ENCODE measurements around the gene DELE1.
A peak's percentile ranks its signal among the peaks of the same experiment; 100 is the strongest.

DELE1 gene

DNA sequence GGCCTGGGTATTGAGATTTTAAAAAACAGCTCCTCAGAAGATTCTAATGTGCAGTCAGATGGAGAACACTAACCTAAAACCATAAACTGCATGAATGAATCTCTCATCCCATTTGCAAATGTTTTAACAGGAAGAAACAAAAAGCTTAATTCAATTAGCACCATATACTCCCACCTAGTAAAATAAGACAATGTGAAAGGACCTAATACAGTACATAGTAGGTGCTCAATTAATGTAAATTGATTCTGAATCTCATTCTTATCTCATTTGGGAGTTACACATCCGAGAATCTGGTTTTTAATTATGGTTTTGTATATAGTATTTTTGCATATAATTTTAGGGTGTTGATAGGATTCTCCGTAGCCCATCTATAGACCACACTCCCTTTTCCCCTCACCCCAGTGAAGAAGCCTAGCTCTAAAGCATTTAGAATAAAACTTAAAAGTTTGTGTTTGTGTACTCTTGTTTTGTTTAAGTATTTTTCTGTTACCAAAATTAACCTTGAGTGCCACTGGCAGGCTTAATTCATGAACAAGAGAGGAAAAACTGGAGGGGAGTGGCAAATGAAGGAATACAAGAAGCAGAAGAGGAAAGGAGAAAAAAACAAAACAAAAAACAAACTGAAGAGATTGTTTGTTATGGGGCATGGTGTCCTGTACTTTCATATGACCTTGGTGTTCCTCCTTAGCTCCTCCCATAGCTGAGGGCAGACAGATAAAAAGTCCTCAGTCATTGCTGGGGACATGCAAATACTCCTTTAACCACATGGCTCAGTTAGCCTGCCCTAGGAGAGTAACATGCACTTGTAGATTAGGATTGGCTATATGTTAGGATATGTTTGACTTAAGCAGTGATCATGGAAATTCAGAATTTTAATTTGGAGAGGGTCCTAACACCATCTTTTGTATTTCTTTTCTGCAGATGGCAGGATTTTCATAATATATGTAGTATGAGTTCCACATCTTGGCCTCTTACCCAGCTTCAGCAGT is 46.4 kb downstream of the DELE1 start:
- no peaks in the 10 kb centered on the region for H3K27me3 ChIP-seq (ENCODE audit: control insufficient read depth, insufficient read depth, low read length)
- H3K36me3 ChIP-seq (ENCODE audit: control insufficient read depth, insufficient read depth, low read length): peaks cover 3% of the 10 kb centered on the region
- peak overlapping the region; percentile 96 for H3K27ac ChIP-seq (ENCODE audit: low read depth, low read length)
- H3K9ac ChIP-seq (ENCODE audit: low read length): peak overlapping the region; percentile 95
- H3K4me3 ChIP-seq (ENCODE audit: low read length): peak overlapping the region; percentile 84
- H3K4me1 ChIP-seq (ENCODE audit: control insufficient read depth, insufficient read depth, low read length): peaks cover 11% of the 10 kb centered on the region

GRCh38 chr5:141973871-141974595 is 50.4 kb downstream of the DELE1 start:
- Histone ChIP-seq H3K4me1 (ENCODE audit: control insufficient read depth, insufficient read depth, low read length) (peaks cover 11% of the 10 kb centered on the region), H3K4me3 (ENCODE audit: low read length) (no peak overlapping the region), H3K36me3 (ENCODE audit: control insufficient read depth, insufficient read depth, low read length) (peaks cover 8% of the 10 kb centered on the region), H3K27ac (ENCODE audit: low read depth, low read length) (no peak overlapping the region), H3K27me3 (ENCODE audit: control insufficient read depth, insufficient read depth, low read length) (no peaks in the 10 kb centered on the region), H3K9ac (ENCODE audit: low read length) (no peak overlapping the region)

GRCh38 chr5:141976176-141976575 is 52.5 kb downstream of the DELE1 start:
- no peak overlapping the region for H3K9ac ChIP-seq (ENCODE audit: low read length)
- H3K27me3 ChIP-seq (ENCODE audit: control insufficient read depth, insufficient read depth, low read length): no peaks in the 10 kb centered on the region
- no peaks in the 10 kb centered on the region for H3K4me1 ChIP-seq (ENCODE audit: control insufficient read depth, insufficient read depth, low read length)
- no peak overlapping the region for H3K4me3 ChIP-seq (ENCODE audit: low read length)
- H3K36me3 ChIP-seq (ENCODE audit: control insufficient read depth, insufficient read depth, low read length): peaks cover 20% of the 10 kb centered on the region
- no peak overlapping the region for H3K27ac ChIP-seq (ENCODE audit: low read depth, low read length)

DNA sequence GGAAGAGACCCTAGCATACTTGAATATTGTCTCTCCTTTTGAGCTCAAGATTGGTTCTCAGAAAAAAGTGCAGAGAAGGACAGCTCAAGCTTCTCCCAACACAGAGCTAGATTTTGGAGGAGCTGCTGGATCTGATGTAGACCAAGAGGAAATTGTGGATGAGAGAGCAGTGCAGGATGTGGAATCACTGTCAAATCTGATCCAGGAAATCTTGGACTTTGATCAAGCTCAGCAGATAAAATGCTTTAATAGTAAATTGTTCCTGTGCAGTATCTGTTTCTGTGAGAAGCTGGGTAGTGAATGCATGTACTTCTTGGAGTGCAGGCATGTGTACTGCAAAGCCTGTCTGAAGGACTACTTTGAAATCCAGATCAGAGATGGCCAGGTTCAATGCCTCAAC is 54.7 kb downstream of the DELE1 start:
- Histone ChIP-seq H3K36me3 (ENCODE audit: control insufficient read depth, insufficient read depth, low read length) (peaks cover 24% of the 10 kb centered on the region), H3K4me3 (ENCODE audit: low read length) (no peak overlapping the region), H3K27ac (ENCODE audit: low read depth, low read length) (no peak overlapping the region), H3K9ac (ENCODE audit: low read length) (no peak overlapping the region), H3K4me1 (ENCODE audit: control insufficient read depth, insufficient read depth, low read length) (no peaks in the 10 kb centered on the region), H3K27me3 (ENCODE audit: control insufficient read depth, insufficient read depth, low read length) (no peaks in the 10 kb centered on the region)

GRCh38 chr5:141982626-141983025 is 59.0 kb downstream of the DELE1 start:
- H3K27ac ChIP-seq (ENCODE audit: low read depth, low read length): no peak overlapping the region
- H3K4me1 ChIP-seq (ENCODE audit: control insufficient read depth, insufficient read depth, low read length): no peaks in the 10 kb centered on the region
- H3K9ac ChIP-seq (ENCODE audit: low read length): no peak overlapping the region
- H3K27me3 ChIP-seq (ENCODE audit: control insufficient read depth, insufficient read depth, low read length): no peaks in the 10 kb centered on the region
- H3K36me3 ChIP-seq (ENCODE audit: control insufficient read depth, insufficient read depth, low read length): peaks cover 32% of the 10 kb centered on the region
- H3K4me3 ChIP-seq (ENCODE audit: low read length): no peak overlapping the region

- Histone ChIP-seq H3K27me3 (ENCODE audit: control insufficient read depth, insufficient read depth, low read length) (no peaks in the 10 kb centered on the region), H3K9ac (ENCODE audit: low read length) (no peak overlapping the region), H3K36me3 (ENCODE audit: control insufficient read depth, insufficient read depth, low read length) (peaks cover 21% of the 10 kb centered on the region), H3K27ac (ENCODE audit: low read depth, low read length) (no peak overlapping the region), H3K4me1 (ENCODE audit: control insufficient read depth, insufficient read depth, low read length) (no peaks in the 10 kb centered on the region), H3K4me3 (ENCODE audit: low read length) (no peak overlapping the region)
Observed at GRCh38 chr5:141986072-141986471, 62.4 kb downstream of the DELE1 start.

DNA sequence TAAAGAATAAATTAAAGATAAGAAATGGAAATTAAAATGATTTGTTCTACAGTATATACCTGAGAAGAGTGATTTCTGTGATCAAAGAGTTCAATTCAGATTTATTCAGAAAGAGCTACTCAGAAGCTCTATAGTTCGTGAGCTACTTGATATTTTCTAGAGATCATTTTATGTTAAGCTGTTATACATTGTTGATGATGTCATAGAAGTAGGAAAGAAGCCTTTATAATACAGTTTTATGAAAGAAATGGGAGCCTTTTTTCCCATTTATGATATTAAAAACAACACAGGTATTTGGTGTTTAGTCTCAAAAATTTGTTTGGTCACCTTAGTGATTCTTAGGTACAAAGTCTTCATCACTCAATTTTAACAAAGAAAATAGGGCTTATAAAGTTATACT is 66.0 kb downstream of the DELE1 start:
- Histone ChIP-seq H3K27me3 (ENCODE audit: control insufficient read depth, insufficient read depth, low read length) (no peaks in the 10 kb centered on the region), H3K36me3 (ENCODE audit: control insufficient read depth, insufficient read depth, low read length) (peaks cover 27% of the 10 kb centered on the region), H3K4me3 (ENCODE audit: low read length) (no peak overlapping the region), H3K27ac (ENCODE audit: low read depth, low read length) (no peak overlapping the region), H3K9ac (ENCODE audit: low read length) (no peak overlapping the region), H3K4me1 (ENCODE audit: control insufficient read depth, insufficient read depth, low read length) (no peaks in the 10 kb centered on the region)
